IMR-90 (cell line): ENCODE results near the gene RBFOX2. TPM values are rescaled to one million over a fixed set of nuclear protein-coding genes. Genes with fewer than 3 reads are reported as not detected.

ENCODE experiments used
- ATAC-seq: fragments of 200-7000 bp; cut with Tn5 transposase; 2 replicates; pipeline ENCODE4 v1.9.1; 2020; ENCODE audit warnings: low read depth, mild to moderate bottlenecking, moderate library complexity
- BruUV-seq: library from RNA; stranded (reverse); fragments of 400-500 nt; replicated peaks from 2 replicates; lab custom pipeline; 2021; lab: Mats Ljungman, UMichigan
- CTCF ChIA-PET: fragments of 300-600 bp; formaldehyde crosslinking; extraction: SDS; loops from one replicate; lab custom pipeline; 2021; ENCODE audit warnings: antibody characterized with exemption; lab: Yijun Ruan, JAX
- POLR2A ChIA-PET: fragments of 300-600 bp; sonication (Branson Sonifier 250); formaldehyde crosslinking; loops from one replicate; lab custom pipeline; 2022; ENCODE audit warnings: antibody characterized with exemption; ENCODE audit not compliant: unreplicated experiment; lab: Charles Lee
- DNase-seq: peaks from one replicate; pipeline ENCODE4 v3.0.0; 2013
- H2AFZ ChIP-seq: replicated peaks from 2 replicates; pipeline ENCODE3; 2013; ENCODE audit warnings: low read length, mild to moderate bottlenecking; ENCODE audit not compliant: poor library complexity
- H2AK5ac ChIP-seq: 2 replicates; pipeline ENCODE4 v1.6.1; 2013; ENCODE audit warnings: low read depth, low read length, inconsistent platforms
- H2AK9ac ChIP-seq: replicated peaks from 2 replicates; pipeline ENCODE3; 2013; ENCODE audit warnings: mild to moderate bottlenecking, low read depth, low read length, moderate library complexity; ENCODE audit not compliant: poor library complexity
- H2BK120ac ChIP-seq: 2 replicates; pipeline ENCODE4 v1.6.1; 2013; ENCODE audit warnings: low read depth, low read length, inconsistent platforms
- H2BK15ac ChIP-seq: 3 replicates; pipeline ENCODE4 v1.6.1; 2013; ENCODE audit warnings: low read depth, low read length, inconsistent platforms
- H2BK20ac ChIP-seq: 2 replicates; pipeline ENCODE4 v1.6.1; 2013; ENCODE audit warnings: low read depth, mild to moderate bottlenecking, inconsistent platforms, low read length, moderate library complexity
- H2BK5ac ChIP-seq: 2 replicates; pipeline ENCODE4 v1.6.1; 2013; ENCODE audit warnings: mild to moderate bottlenecking, low read depth, low read length, inconsistent platforms; ENCODE audit not compliant: poor library complexity, severe bottlenecking
- H3K14ac ChIP-seq: replicated peaks from 2 replicates; pipeline ENCODE4 v1.6.1; 2013; ENCODE audit warnings: low read depth, low read length, inconsistent platforms
- H3K18ac ChIP-seq: 2 replicates; pipeline ENCODE4 v1.6.1; 2013; ENCODE audit warnings: low read depth, low read length, control low read depth
- H3K23ac ChIP-seq: 2 replicates; pipeline ENCODE4 v1.6.1; 2013; ENCODE audit warnings: low read depth, low read length, inconsistent platforms
- H3K27ac ChIP-seq: 2 replicates; pipeline ENCODE4 v1.5.1; 2013; ENCODE audit warnings: mild to moderate bottlenecking, control low read depth, low read length; ENCODE audit not compliant: insufficient read depth
- H3K27me3 ChIP-seq: 2 replicates; pipeline ENCODE4 v1.6.1; 2013; ENCODE audit warnings: low read length; ENCODE audit not compliant: control insufficient read depth, insufficient read depth
- H3K36me3 ChIP-seq: 2 replicates; pipeline ENCODE4 v1.6.1; 2013; ENCODE audit warnings: low read length, mixed read lengths; ENCODE audit not compliant: control insufficient read depth, insufficient read depth
- H3K4ac ChIP-seq: 2 replicates; pipeline ENCODE4 v1.6.1; 2013; ENCODE audit warnings: low read depth, low read length, inconsistent platforms
- H3K4me1 ChIP-seq: 2 replicates; pipeline ENCODE4 v1.6.1; 2013; ENCODE audit warnings: low read length, mixed read lengths; ENCODE audit not compliant: control insufficient read depth, insufficient read depth
- H3K4me2 ChIP-seq: 2 replicates; pipeline ENCODE4 v1.6.1; 2013; ENCODE audit warnings: low read depth, mild to moderate bottlenecking, control low read depth, low read length, moderate library complexity
- H3K4me3 ChIP-seq: 2 replicates; pipeline ENCODE4 v1.5.1; 2013; ENCODE audit warnings: low read depth, mild to moderate bottlenecking, control low read depth, low read length, moderate library complexity; ENCODE audit not compliant: insufficient read depth
- H3K56ac ChIP-seq: 2 replicates; pipeline ENCODE4 v1.6.1; 2013; ENCODE audit warnings: low read length, inconsistent platforms; ENCODE audit not compliant: insufficient read depth; ENCODE audit errors: extremely low read depth
- H3K79me1 ChIP-seq, 2 experiments: 2 replicates each; pipeline ENCODE4 v1.6.1; 2013; ENCODE audit warnings: low read length in 2 of 2, inconsistent platforms in 1 of 2, low read depth in 1 of 2
- H3K9ac ChIP-seq: 2 replicates; pipeline ENCODE4 v1.6.1; 2013; ENCODE audit warnings: low read depth, low read length, control low read depth
- H3K9me1 ChIP-seq: 2 replicates; pipeline ENCODE4 v1.6.1; 2013; ENCODE audit warnings: low read length, inconsistent platforms; ENCODE audit not compliant: insufficient read depth
- H3K9me3 ChIP-seq: 2 replicates; pipeline ENCODE4 v1.6.1; 2013; ENCODE audit warnings: low read length; ENCODE audit not compliant: control insufficient read depth, insufficient read depth
- H4K20me1 ChIP-seq: 2 replicates; pipeline ENCODE4 v1.6.1; 2013; ENCODE audit warnings: low read length, inconsistent platforms; ENCODE audit not compliant: insufficient read depth
- H4K5ac ChIP-seq: 2 replicates; pipeline ENCODE4 v1.6.1; 2013; ENCODE audit warnings: mild to moderate bottlenecking, low read depth, low read length, control low read depth
- H4K8ac ChIP-seq, 2 experiments: 2 replicates each; pipeline ENCODE4 v1.6.1; 2013; ENCODE audit warnings: low read depth in 2 of 2, low read length in 2 of 2, control low read depth in 1 of 2, inconsistent platforms in 1 of 2
- H4K91ac ChIP-seq: 2 replicates; pipeline ENCODE4 v1.6.1; 2013; ENCODE audit warnings: low read depth, low read length, inconsistent platforms; ENCODE audit not compliant: insufficient read depth
- CEBPB ChIP-seq: IDR thresholded peaks from 2 replicates; pipeline ENCODE4 v1.6.1; 2012; ENCODE audit warnings: low read depth, low read length, improper control_type of control experiment
- CHD1 ChIP-seq: IDR thresholded peaks from 2 replicates; pipeline ENCODE4 v1.6.1; 2012; ENCODE audit warnings: low read depth, low read length, improper control_type of control experiment
- MAFK ChIP-seq: IDR thresholded peaks from 2 replicates; pipeline ENCODE4 v1.6.1; 2012; ENCODE audit warnings: low read depth, low read length, improper control_type of control experiment
- WGBS, 2 experiments: methylation state at CpG; one replicate each; pipeline versions ENCODE4 v1.1.5 to v1.1.7; 2013; ENCODE audit warnings: missing lambda C conversion rate in 2 of 2; ENCODE audit not compliant: insufficient read length in 1 of 2; ENCODE audit errors: extremely low coverage in 2 of 2; 5-methylcytosine and 5-hydroxymethylcytosine counted together
- dilution Hi-C: fragments of 300-500 bp; cut with HindIII; formaldehyde crosslinking; loops from one replicate; pipeline ENCODE4 v1.14.3; 2018; ENCODE audit warnings: low sequenced_read_pairs; ENCODE audit not compliant: unreplicated experiment
- in situ Hi-C: fragments of 300-500 bp; cut with MboI; formaldehyde crosslinking; loops from 3 replicates; pipeline ENCODE4 v1.14.3; 2019; ENCODE audit warnings: low sequenced_read_pairs, inconsistent platforms, mixed read lengths
- intact Hi-C: fragments of 100-400 bp; cut with micrococcal nuclease; formaldehyde crosslinking; loops from 2 replicates; pipeline ENCODE4 v1.10.0; 2022
- polyA plus RNA-seq, 3 experiments: library from polyadenylated mRNA; depleted of rRNA; stranded (reverse); fragments of >200 nt; gene quantifications; 2 replicates each; pipeline ENCODE4 v1.2.3, GENCODE V29; 2012; ENCODE audit warnings: low replicate concordance in 1 of 3
- total RNA-seq: library from RNA; depleted of rRNA; stranded (reverse); fragments of >200 nt; gene quantifications from 2 replicates; pipeline ENCODE4 v1.2.3, GENCODE V29; 2012

RBFOX2 gene
- total and polyA plus RNA-seq, 2 of the 4 experiments (the other 2 are of a cell fraction) = 146 to 178 TPM

GRCh38 chr22:35785181-35785923, 243.3 kb downstream of the RBFOX2 start:
- H3K4ac ChIP-seq = no peak overlapping the region
- in situ Hi-C loops (no loop called here), dilution Hi-C loops (no loop called here), intact Hi-C loops (no loop called here)
- no peak overlapping the region for H2AK5ac ChIP-seq
- no peak overlapping the region; the same call in 1 of the 2 replicates for H3K23ac ChIP-seq
- DNase-seq (no peak), ATAC-seq (peak; percentile 29; the same call in 1 of the 2 replicates)
- no peak overlapping the region for H4K5ac ChIP-seq
- peaks cover 28% of the 10 kb centered on the region for H3K9me1 ChIP-seq
- no peak overlapping the region for H3K18ac ChIP-seq
- no peak overlapping the region for H2BK15ac ChIP-seq
- no peak overlapping the region for H2BK120ac ChIP-seq
- H3K79me1 ChIP-seq = peaks cover 50 to 86% of the 10 kb centered on the region in 2 experiments
- peaks cover 55% of the 10 kb centered on the region for H4K20me1 ChIP-seq
- ChIA-PET CTCF (no interaction called here), POLR2A (no interaction called here)
- TF ChIP-seq MAFK (no peak), CHD1 (no peak), CEBPB (peak; percentile 80)
- H4K8ac ChIP-seq = no peak overlapping the region
- H2BK20ac ChIP-seq = no peak overlapping the region
- no peaks in the 10 kb centered on the region for H3K9me3 ChIP-seq
- H3K27me3 ChIP-seq = no peaks in the 10 kb centered on the region
- H3K4me3 ChIP-seq = no peak overlapping the region
- H3K56ac ChIP-seq = no peak overlapping the region
- H2BK5ac ChIP-seq = no peak overlapping the region
- peaks cover 17% of the 10 kb centered on the region for H3K36me3 ChIP-seq
- no peak overlapping the region for H3K27ac ChIP-seq
- H2AFZ ChIP-seq = no peak overlapping the region
- no peak overlapping the region; the same call in 1 of the 2 replicates for H3K4me2 ChIP-seq
- peak overlapping the region; percentile 55 for H3K14ac ChIP-seq
- H3K4me1 ChIP-seq = peaks cover 16% of the 10 kb centered on the region
- no peak overlapping the region for H3K9ac ChIP-seq
- no peak overlapping the region for H4K91ac ChIP-seq
- 80% methylated on average over 1 of the region's 4 CpGs; no CpG with 5 or more reads in 1 of the 2 experiments for WGBS, 2 experiments
- BruUV-seq = no TSS peak
- H2AK9ac ChIP-seq = no peak overlapping the region
